SK-N-SH (cell line): Measurements from ENCODE around the gene ATG16L1. TPM values are rescaled to one million over a fixed set of nuclear protein-coding genes. Genes with fewer than 3 reads are reported as not detected.

Source experiments
- CTCF ChIA-PET: fragments of 300-600, 350-600 bp; formaldehyde crosslinking; extraction: SDS; loops from one replicate; lab custom pipeline; 2021; lab: Yijun Ruan, JAX
- POLR2A ChIA-PET: fragments of 350-600 bp; sonication (Branson Sonifier 250); formaldehyde crosslinking; extraction: SDS; loops from one replicate; lab custom pipeline; 2020; ENCODE audit warnings: antibody characterized with exemption, inconsistent platforms; lab: Yijun Ruan, JAX
- DNase-seq: peaks from one replicate; pipeline ENCODE4 v3.0.0; 2012
- H2AFZ ChIP-seq: fragments of 200-600 bp; sonication (generic); 2 replicates; pipeline ENCODE4 v1.8.1; 2016; ENCODE audit warnings: antibody characterized with exemption, mild to moderate bottlenecking, low read depth
- H3F3A ChIP-seq: fragments of 200-600 bp; sonication (generic); replicated peaks from 2 replicates; pipeline ENCODE3; 2016; ENCODE audit warnings: antibody characterized with exemption, mild to moderate bottlenecking; ENCODE audit not compliant: insufficient read depth
- H3K27ac ChIP-seq, 2 experiments: fragments of 200-500 bp in 1 of 2; fragments of 200-600 bp in 1 of 2; sonication (Bioruptor generic) in 1 of 2; sonication (generic), shearing (Covaris generic) in 1 of 2; 2 replicates each; pipeline versions ENCODE4 v1.5.1 to v1.6.1; 2014 to 2016; ENCODE audit warnings: low read depth in 2 of 2, inconsistent platforms in 1 of 2, low read length in 1 of 2, mild to moderate bottlenecking in 1 of 2, mixed read lengths in 1 of 2
- H3K27me3 ChIP-seq: fragments of 200-600 bp; sonication (generic), shearing (Covaris generic); 2 replicates; pipeline ENCODE4 v1.6.1; 2016; ENCODE audit warnings: mixed run types; ENCODE audit not compliant: insufficient read depth
- H3K36me3 ChIP-seq, 2 experiments: fragments of 200-500 bp in 1 of 2; fragments of 200-600 bp in 1 of 2; sonication (Bioruptor generic) in 1 of 2; sonication (generic) in 1 of 2; replicated peaks in 1 of 2; 2 replicates each; pipeline versions ENCODE3 to v1.5.1; 2014 to 2016; ENCODE audit warnings: low read length in 1 of 2, mild to moderate bottlenecking in 1 of 2; ENCODE audit not compliant: insufficient read depth in 2 of 2, control insufficient read depth in 1 of 2
- H3K4me1 ChIP-seq, 2 experiments: fragments of 200-500 bp in 1 of 2; fragments of 200-600 bp in 1 of 2; sonication (Bioruptor generic) in 1 of 2; sonication (generic), shearing (Covaris generic) in 1 of 2; 2 replicates each; pipeline versions ENCODE4 v1.5.1 to v1.6.1; 2014 to 2016; ENCODE audit warnings: low read depth in 1 of 2, low read length in 1 of 2, mixed run types in 1 of 2; ENCODE audit not compliant: insufficient read depth in 2 of 2, control insufficient read depth in 1 of 2
- H3K4me2 ChIP-seq: fragments of 200-600 bp; sonication (generic), shearing (Covaris generic); 2 replicates; pipeline ENCODE4 v1.6.1; 2017; ENCODE audit warnings: mixed run types
- H3K4me3 ChIP-seq, 2 experiments: fragments of 200-500 bp in 1 of 2; fragments of 200-600 bp in 1 of 2; sonication (Bioruptor generic) in 1 of 2; sonication (generic), shearing (Covaris generic) in 1 of 2; 2 replicates each; pipeline versions ENCODE4 v1.5.1 to v1.8.1; 2014 to 2016; ENCODE audit warnings: low read depth in 2 of 2, inconsistent platforms in 1 of 2, low read length in 1 of 2, mild to moderate bottlenecking in 1 of 2, mixed read lengths in 1 of 2, moderate library complexity in 1 of 2
- H3K79me2 ChIP-seq: fragments of 200-600 bp; sonication (generic); 2 replicates; pipeline ENCODE4 v1.8.1; 2017; ENCODE audit warnings: mild to moderate bottlenecking; ENCODE audit not compliant: insufficient read depth
- H3K9ac ChIP-seq: fragments of 200-600 bp; sonication (generic); 2 replicates; pipeline ENCODE4 v1.6.1; 2017; ENCODE audit warnings: mixed run types
- H3K9me2 ChIP-seq: fragments of 200-600 bp; sonication (generic); 2 replicates; pipeline ENCODE4 v1.6.1; 2017; ENCODE audit warnings: mixed run types
- H3K9me3 ChIP-seq: fragments of 200-600 bp; sonication (generic); 2 replicates; pipeline ENCODE4 v1.6.1; 2017; ENCODE audit warnings: mixed run types, mild to moderate bottlenecking, moderate library complexity
- H4K20me1 ChIP-seq: fragments of 200-600 bp; sonication (generic); 2 replicates; pipeline ENCODE4 v1.6.1; 2017; ENCODE audit warnings: mild to moderate bottlenecking, mixed run types; ENCODE audit not compliant: insufficient read depth
- CHD2 ChIP-seq: fragments of 150-350 bp; IDR thresholded peaks from 2 replicates; pipeline ENCODE4 v1.6.1; 2018; ENCODE audit warnings: low read length; ENCODE audit not compliant: partially characterized antibody
- EP300 ChIP-seq, 2 experiments: IDR thresholded peaks; 2 replicates each; pipeline versions ENCODE4 v1.4.0 to v1.6.1; 2012; ENCODE audit warnings: borderline replicate concordance in 1 of 2, low read depth in 1 of 2, low read length in 1 of 2
- EZH2phosphoT487 ChIP-seq: fragments of 200-600 bp; sonication (generic); IDR thresholded peaks from 2 replicates; pipeline ENCODE4 v1.6.1; 2017; ENCODE audit warnings: low read depth, mixed run types, mild to moderate bottlenecking, antibody characterized with exemption, moderate library complexity, borderline replicate concordance
- FOXJ3 ChIP-seq: sonication (generic); formaldehyde crosslinking; IDR thresholded peaks from 2 replicates; pipeline ENCODE4 v1.5.1; 2020; ENCODE audit warnings: mild to moderate bottlenecking, missing genetic modification reagents
- FOXM1 ChIP-seq: IDR thresholded peaks from 2 replicates; pipeline ENCODE4 v1.4.0; 2012; ENCODE audit warnings: low read depth, mild to moderate bottlenecking
- GATA2 ChIP-seq: sonication (generic); formaldehyde crosslinking; IDR thresholded peaks from 2 replicates; pipeline ENCODE4 v1.5.0; 2020; ENCODE audit warnings: mild to moderate bottlenecking, missing genetic modification reagents
- MAX ChIP-seq: IDR thresholded peaks from 2 replicates; pipeline ENCODE4 v1.4.0; 2012; ENCODE audit warnings: low read depth
- MEF2A ChIP-seq: IDR thresholded peaks from 2 replicates; pipeline ENCODE4 v1.4.0; 2012; ENCODE audit warnings: low read depth, borderline replicate concordance
- NFIC ChIP-seq: IDR thresholded peaks from 2 replicates; pipeline ENCODE4 v1.4.0; 2012; ENCODE audit warnings: borderline replicate concordance
- RAD21 ChIP-seq: IDR thresholded peaks from 2 replicates; pipeline ENCODE4 v1.6.1; 2012; ENCODE audit warnings: mild to moderate bottlenecking, low read length
- RCOR1 ChIP-seq: fragments of 150-350 bp; IDR thresholded peaks from 2 replicates; pipeline ENCODE4 v1.6.1; 2017; ENCODE audit warnings: antibody characterized with exemption, low read length
- REST ChIP-seq: IDR thresholded peaks from 2 replicates; pipeline ENCODE4 v1.6.1; 2012; ENCODE audit warnings: mild to moderate bottlenecking, low read depth, low read length, moderate library complexity
- RXRA ChIP-seq: IDR thresholded peaks from 2 replicates; pipeline ENCODE4 v1.4.0; 2012; ENCODE audit warnings: low read depth, mild to moderate bottlenecking, borderline replicate concordance
- SIN3A ChIP-seq: IDR thresholded peaks from 2 replicates; pipeline ENCODE4 v1.6.1; 2012; ENCODE audit warnings: low read depth, mild to moderate bottlenecking, low read length, moderate library complexity, borderline replicate concordance
- SMC3 ChIP-seq: IDR thresholded peaks from 2 replicates; pipeline ENCODE4 v1.6.1; 2012; ENCODE audit warnings: low read depth, low read length, improper control_type of control experiment
- TAF1 ChIP-seq: IDR thresholded peaks from 2 replicates; pipeline ENCODE4 v1.6.1; 2012; ENCODE audit warnings: low read depth, mild to moderate bottlenecking, low read length, moderate library complexity, borderline replicate concordance
- TEAD4 ChIP-seq: IDR thresholded peaks from 2 replicates; pipeline ENCODE4 v1.4.0; 2012; ENCODE audit warnings: mild to moderate bottlenecking, borderline replicate concordance; ENCODE audit not compliant: insufficient read depth
- WGBS: methylation state at CpG from one replicate; pipeline ENCODE4 v1.1.6; 2017; ENCODE audit warnings: low lambda C conversion rate; 5-methylcytosine and 5-hydroxymethylcytosine counted together
- polyA plus RNA-seq, 3 experiments: library from polyadenylated mRNA; depleted of rRNA; stranded (reverse); fragments of >200 nt; gene quantifications; 2 replicates each; pipeline ENCODE4 v1.2.3, GENCODE V29; 2012
- TF ChIP-seq, protein P1 (sequence below): IDR thresholded peaks from 2 replicates; pipeline ENCODE4 v1.4.0; 2012; ENCODE audit warnings: low read depth, borderline replicate concordance
- TF ChIP-seq, protein P2 (sequence below): IDR thresholded peaks from 2 replicates; pipeline ENCODE4; 2012
- TF ChIP-seq, protein P3 (sequence below): fragments of 200-600 bp; sonication (generic); IDR thresholded peaks from 2 replicates; pipeline ENCODE4 v1.6.1; 2017; ENCODE audit warnings: antibody characterized with exemption, mild to moderate bottlenecking, moderate library complexity

ATG16L1 gene
- polyA plus RNA-seq, 1 of the 3 experiments (the other 2 are of a cell fraction) = 22.2 TPM

- POLR2A ChIA-PET = no interaction called here
- Histone ChIP-seq H3K9me2 (no peaks in the 10 kb centered on the region), H4K20me1 (no peaks in the 10 kb centered on the region), H3F3A (no peaks in the 10 kb centered on the region), H3K36me3 (no peaks in the 10 kb centered on the region), H3K4me2 (no peak overlapping the region), H3K27me3 (peaks cover 6% of the 10 kb centered on the region; the same call in 1 of the 2 replicates), H2AFZ (no peak overlapping the region), H3K4me3 (no peak overlapping the region), H3K9me3 (no peaks in the 10 kb centered on the region), H3K27ac (no peak overlapping the region), H3K4me1 (no peaks in the 10 kb centered on the region; a peak in 1 of 4 replicates), H3K9ac (no peak overlapping the region), H3K79me2 (no peaks in the 10 kb centered on the region)
- 70% methylated on average over 4 of the region's 6 CpGs for WGBS
- CTCF ChIA-PET = interaction anchor here (1.1 to 1.4 kb wide), 2 partner anchors 12 to 32 kb away, joined by 3 read pairs; partner anchors contain the start of gene ATG16L1
- no peak for DNase-seq
- TF ChIP-seq RXRA (no peak), MAX (no peak), EZH2phosphoT487 (no peak), SIN3A (no peak), MEF2A (no peak), GATA2 (no peak), FOXM1 (no peak), EP300 (IDR thresholded peaks at IDR 0.05; ENCODE audit: borderline replicate concordance in 1 of 2, low read depth in 1 of 2, low read length in 1 of 2) (no peak), TAF1 (no peak), RCOR1 (no peak), TEAD4 (no peak), NFIC (no peak)
- TF ChIP-seq, protein P1, sequence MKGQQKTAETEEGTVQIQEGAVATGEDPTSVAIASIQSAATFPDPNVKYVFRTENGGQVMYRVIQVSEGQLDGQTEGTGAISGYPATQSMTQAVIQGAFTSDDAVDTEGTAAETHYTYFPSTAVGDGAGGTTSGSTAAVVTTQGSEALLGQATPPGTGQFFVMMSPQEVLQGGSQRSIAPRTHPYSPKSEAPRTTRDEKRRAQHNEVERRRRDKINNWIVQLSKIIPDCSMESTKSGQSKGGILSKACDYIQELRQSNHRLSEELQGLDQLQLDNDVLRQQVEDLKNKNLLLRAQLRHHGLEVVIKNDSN = no peak
Measured at GRCh38 chr2:233218836-233219235, 32.6 kb upstream of the ATG16L1 start.

- H3K9me2 ChIP-seq = no peaks in the 10 kb centered on the region
- no peak for DNase-seq
- H3K4me3 ChIP-seq = no peak overlapping the region
- no peak overlapping the region for H3K4me2 ChIP-seq
- no peaks in the 10 kb centered on the region for H3K79me2 ChIP-seq
- no peaks in the 10 kb centered on the region; a peak in 1 of 4 replicates for H3K4me1 ChIP-seq
- H3K27ac ChIP-seq = no peak overlapping the region
- no peak overlapping the region for H3K9ac ChIP-seq
- 88% methylated on average over 1 of the region's 1 CpG for WGBS
- no peaks in the 10 kb centered on the region for H3K36me3 ChIP-seq
- peaks cover 6% of the 10 kb centered on the region; the same call in 1 of the 2 replicates for H3K27me3 ChIP-seq
- H3F3A ChIP-seq = no peaks in the 10 kb centered on the region
- no peak overlapping the region for H2AFZ ChIP-seq
- H3K9me3 ChIP-seq = no peaks in the 10 kb centered on the region
- ChIA-PET POLR2A (no interaction called here), CTCF (no interaction called here)
- H4K20me1 ChIP-seq = no peaks in the 10 kb centered on the region
- TF ChIP-seq FOXJ3 (CRISPR knock-in tag) = no peak
- TF ChIP-seq CHD2 = no peak
- TF ChIP-seq GATA2 = no peak
- TF ChIP-seq FOXM1 = no peak
- TF ChIP-seq RAD21 = no peak
- no peak for TF ChIP-seq REST
- no peak for TF ChIP-seq SMC3
- no peak for TF ChIP-seq NFIC
- TF ChIP-seq, protein P2, sequence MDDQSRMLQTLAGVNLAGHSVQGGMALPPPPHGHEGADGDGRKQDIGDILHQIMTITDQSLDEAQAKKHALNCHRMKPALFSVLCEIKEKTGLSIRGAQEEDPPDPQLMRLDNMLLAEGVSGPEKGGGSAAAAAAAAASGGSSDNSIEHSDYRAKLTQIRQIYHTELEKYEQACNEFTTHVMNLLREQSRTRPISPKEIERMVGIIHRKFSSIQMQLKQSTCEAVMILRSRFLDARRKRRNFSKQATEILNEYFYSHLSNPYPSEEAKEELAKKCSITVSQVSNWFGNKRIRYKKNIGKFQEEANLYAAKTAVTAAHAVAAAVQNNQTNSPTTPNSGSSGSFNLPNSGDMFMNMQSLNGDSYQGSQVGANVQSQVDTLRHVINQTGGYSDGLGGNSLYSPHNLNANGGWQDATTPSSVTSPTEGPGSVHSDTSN = no peak
- no peak for TF ChIP-seq RCOR1
- TF ChIP-seq, protein P3, sequence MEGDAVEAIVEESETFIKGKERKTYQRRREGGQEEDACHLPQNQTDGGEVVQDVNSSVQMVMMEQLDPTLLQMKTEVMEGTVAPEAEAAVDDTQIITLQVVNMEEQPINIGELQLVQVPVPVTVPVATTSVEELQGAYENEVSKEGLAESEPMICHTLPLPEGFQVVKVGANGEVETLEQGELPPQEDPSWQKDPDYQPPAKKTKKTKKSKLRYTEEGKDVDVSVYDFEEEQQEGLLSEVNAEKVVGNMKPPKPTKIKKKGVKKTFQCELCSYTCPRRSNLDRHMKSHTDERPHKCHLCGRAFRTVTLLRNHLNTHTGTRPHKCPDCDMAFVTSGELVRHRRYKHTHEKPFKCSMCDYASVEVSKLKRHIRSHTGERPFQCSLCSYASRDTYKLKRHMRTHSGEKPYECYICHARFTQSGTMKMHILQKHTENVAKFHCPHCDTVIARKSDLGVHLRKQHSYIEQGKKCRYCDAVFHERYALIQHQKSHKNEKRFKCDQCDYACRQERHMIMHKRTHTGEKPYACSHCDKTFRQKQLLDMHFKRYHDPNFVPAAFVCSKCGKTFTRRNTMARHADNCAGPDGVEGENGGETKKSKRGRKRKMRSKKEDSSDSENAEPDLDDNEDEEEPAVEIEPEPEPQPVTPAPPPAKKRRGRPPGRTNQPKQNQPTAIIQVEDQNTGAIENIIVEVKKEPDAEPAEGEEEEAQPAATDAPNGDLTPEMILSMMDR = no peak
- TF ChIP-seq RXRA = no peak
- no peak for TF ChIP-seq SIN3A
- no peak for TF ChIP-seq TEAD4
Measured at GRCh38 chr2:233219848-233220247, 31.6 kb upstream of the ATG16L1 start.
